Uterus (tissue), 2 donors: ENCODE data around the gene GSTM3.

Experiments used
- CTCF ChIP-seq, 4 experiments: fragments of 200-600 bp in 2 of 4; fragments of 450-650 bp in 2 of 4; sonication (generic) in 2 of 4; IDR thresholded peaks; one replicate each; pipeline ENCODE4 v1.5.1; 2016 to 2019; ENCODE audit warnings: antibody characterized with exemption in 4 of 4, mild to moderate bottlenecking in 2 of 4, moderate library complexity in 1 of 4
- POLR2A ChIP-seq, 2 donors: fragments of 450-650 bp; IDR thresholded peaks; one replicate each; pipeline ENCODE4 v1.6.1; 2016; ENCODE audit warnings: antibody characterized with exemption in 2 of 2, mild to moderate bottlenecking in 1 of 2, moderate library complexity in 1 of 2

- TF ChIP-seq CTCF (IDR thresholded peaks at IDR 0.05) (no peak), POLR2A (IDR thresholded peaks at IDR 0.05) (no peak)
These were observed 41.7 kb upstream of the GSTM3 start for GRCh38 chr1:109782514-109782913.
